ENCODE results near the gene ASF1A.
A peak's percentile ranks its signal among the peaks of the same experiment; 100 is the strongest.
"Not testable (repeated sequence)": the region's sequence is repeated elsewhere in the genome, so short reads cannot be mapped to it uniquely, and the experiment has no call there.

ASF1A gene

GRCh38 chr6:118893807-118894424, at the start of gene ASF1A:
ASF1A (plus strand) TSS chr6:118894152; CDS start chr6:118894414, 262 bp downstream.
- Mint-ChIP-seq H3K4me1 (peaks cover 55% of the 10 kb centered on the region), H3K27ac (peak within 1 kb of the TSS; percentile 100), H3K4me3 (peak within 1 kb of the TSS; percentile 92), H3K9me3 (no peaks in the 10 kb centered on the region), H3K27me3 (no peaks in the 10 kb centered on the region), H3K36me3 (peaks cover 22% of the 10 kb centered on the region)
- peak; percentile 98 for DNase-seq
- CTCF ChIA-PET: interaction anchor here (1.4 to 4.9 kb wide), 2 partner anchors 49 to 92 kb away, joined by 3 to 28 read pairs; no protein-coding TSS in a partner anchor

- CTCF ChIA-PET: interaction anchor here (0.7 to 1.8 kb wide), 3 partner anchors 44 to 51 kb away, joined by 3 to 8 read pairs (median 3); no protein-coding TSS in a partner anchor
- no peaks in the 10 kb centered on the region for H3K27me3 Mint-ChIP-seq
- no peak overlapping the region for H3K4me3 Mint-ChIP-seq
- DNase-seq: no peak
- peaks cover 20% of the 10 kb centered on the region for H3K36me3 Mint-ChIP-seq
- H3K4me1 Mint-ChIP-seq: peaks cover 17% of the 10 kb centered on the region
- H3K27ac Mint-ChIP-seq: no peak overlapping the region
- no peaks in the 10 kb centered on the region for H3K9me3 Mint-ChIP-seq
These were observed 49.0 kb upstream of the ASF1A start for GRCh38 chr6:118844915-118845314.

- Mint-ChIP-seq H3K4me1 (no peaks in the 10 kb centered on the region), H3K27ac (no peak overlapping the region), H3K27me3 (no peaks in the 10 kb centered on the region), H3K36me3 (peaks cover 6% of the 10 kb centered on the region), H3K9me3 (no peaks in the 10 kb centered on the region), H3K4me3 (no peak overlapping the region)
- CTCF ChIA-PET: no interaction called here
- DNase-seq: no peak
These were observed 40.5 kb upstream of the ASF1A start for GRCh38 chr6:118853408-118853807.

DNA sequence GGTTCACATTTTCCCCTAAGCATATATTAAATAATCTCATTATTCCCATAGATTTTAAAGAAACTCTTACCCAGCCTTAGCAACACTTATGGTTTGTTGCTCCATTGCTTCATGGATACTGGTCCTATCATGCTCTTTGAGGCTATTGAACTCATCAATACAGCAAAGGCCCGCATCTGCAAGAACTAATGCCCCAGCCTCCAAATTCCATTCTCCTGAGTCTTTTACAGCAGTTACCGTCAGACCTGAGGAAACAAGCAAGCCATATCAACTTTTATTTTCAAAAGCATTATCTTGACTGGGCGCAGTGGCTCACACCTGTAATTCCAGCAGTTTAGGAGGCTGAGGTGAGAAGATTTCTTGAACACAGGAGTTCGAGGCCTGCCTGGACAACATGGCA, 37.7 kb upstream of the ASF1A start:
- CTCF ChIA-PET: interaction anchor here (0.6 kb wide), 1 partner anchor 147 kb away, joined by 3 read pairs; no protein-coding TSS in a partner anchor
- no peak overlapping the region for H3K4me3 Mint-ChIP-seq
- H3K36me3 Mint-ChIP-seq: peaks cover 13% of the 10 kb centered on the region
- no peak overlapping the region for H3K27ac Mint-ChIP-seq
- peaks cover 4% of the 10 kb centered on the region for H3K4me1 Mint-ChIP-seq
- no peak for DNase-seq
- peaks cover 7% of the 10 kb centered on the region for H3K9me3 Mint-ChIP-seq
- H3K27me3 Mint-ChIP-seq: no peaks in the 10 kb centered on the region

GRCh38 chr6:118859517-118860064, 34.4 kb upstream of the ASF1A start:
- no peak for DNase-seq
- CTCF ChIA-PET: interaction anchor here (0.6 kb wide), 1 partner anchor 253 kb away, joined by 3 read pairs; no protein-coding TSS in a partner anchor
- H3K27ac Mint-ChIP-seq: no peak overlapping the region
- peaks cover 19% of the 10 kb centered on the region for H3K4me1 Mint-ChIP-seq
- peaks cover 11% of the 10 kb centered on the region for H3K9me3 Mint-ChIP-seq
- H3K4me3 Mint-ChIP-seq: no peak overlapping the region
- no peaks in the 10 kb centered on the region for H3K27me3 Mint-ChIP-seq
- peaks cover 14% of the 10 kb centered on the region for H3K36me3 Mint-ChIP-seq

- no peak for DNase-seq
- H3K27me3 Mint-ChIP-seq: no peaks in the 10 kb centered on the region
- H3K9me3 Mint-ChIP-seq: peaks cover 11% of the 10 kb centered on the region
- H3K4me3 Mint-ChIP-seq: no peak overlapping the region
- peaks cover 14% of the 10 kb centered on the region for H3K36me3 Mint-ChIP-seq
- H3K27ac Mint-ChIP-seq: no peak overlapping the region
- H3K4me1 Mint-ChIP-seq: peaks cover 24% of the 10 kb centered on the region
- CTCF ChIA-PET: interaction anchor here (1.3 kb wide), 1 partner anchor 10 kb away, joined by 3 read pairs; no protein-coding TSS in a partner anchor
These were observed 33.6 kb upstream of the ASF1A start for GRCh38 chr6:118860363-118860762.

DNA sequence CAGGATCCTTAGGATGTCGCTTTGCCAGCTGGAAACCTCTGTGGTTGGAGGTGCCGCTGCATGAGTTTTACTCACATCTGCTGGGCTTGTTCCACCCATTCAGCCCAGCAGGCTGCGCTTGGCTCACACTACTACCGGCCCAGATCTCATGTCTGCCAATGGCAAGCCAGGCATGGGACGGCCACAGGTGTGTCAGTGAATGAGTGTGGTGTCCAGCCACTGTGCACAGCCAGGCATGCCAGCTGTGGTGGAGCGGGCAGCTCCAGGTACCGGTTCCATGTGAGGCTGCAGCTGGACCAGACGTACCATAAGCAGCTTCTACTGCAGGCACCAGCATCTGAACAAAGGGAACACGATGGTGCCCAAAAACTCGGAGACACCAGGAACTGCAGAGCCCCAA, 33.1 kb upstream of the ASF1A start:
- no peak overlapping the region for H3K4me3 Mint-ChIP-seq
- H3K9me3 Mint-ChIP-seq: peaks cover 13% of the 10 kb centered on the region
- H3K27me3 Mint-ChIP-seq: no peaks in the 10 kb centered on the region

DNA sequence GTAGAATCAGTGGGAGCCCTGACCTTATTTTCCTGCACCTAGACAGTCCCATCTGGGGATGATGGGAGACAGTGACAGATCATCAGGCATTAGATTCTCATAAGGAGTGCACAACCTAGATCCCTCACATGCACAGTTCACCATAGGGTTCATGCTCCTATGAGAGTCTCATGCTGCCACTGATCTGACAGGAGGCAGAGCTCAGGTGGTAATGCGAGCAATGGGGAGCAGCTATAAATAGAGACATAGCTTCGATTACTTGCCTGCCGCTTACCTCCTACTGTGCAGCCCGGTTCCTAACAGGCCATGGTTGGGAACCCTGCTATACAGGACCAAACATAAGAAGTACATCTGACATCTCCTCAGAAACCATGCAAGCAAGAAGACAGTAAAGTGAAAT, 31.5 kb upstream of the ASF1A start:
- Mint-ChIP-seq H3K27ac (no peak overlapping the region), H3K27me3 (no peaks in the 10 kb centered on the region), H3K4me1 (peaks cover 24% of the 10 kb centered on the region), H3K4me3 (no peak overlapping the region), H3K36me3 (peaks cover 27% of the 10 kb centered on the region), H3K9me3 (peaks cover 21% of the 10 kb centered on the region)
- CTCF ChIA-PET: no interaction called here
- DNase-seq: no peak

More for the DNA sequence above, 33.1 kb upstream of the ASF1A start:
- CTCF ChIA-PET: interaction anchor here (1.3 kb wide), 1 partner anchor 11 kb away, joined by 3 read pairs; no protein-coding TSS in a partner anchor
- no peak overlapping the region for H3K27ac Mint-ChIP-seq
- peaks cover 24% of the 10 kb centered on the region for H3K4me1 Mint-ChIP-seq
- no peak for DNase-seq
- peaks cover 16% of the 10 kb centered on the region for H3K36me3 Mint-ChIP-seq

DNA sequence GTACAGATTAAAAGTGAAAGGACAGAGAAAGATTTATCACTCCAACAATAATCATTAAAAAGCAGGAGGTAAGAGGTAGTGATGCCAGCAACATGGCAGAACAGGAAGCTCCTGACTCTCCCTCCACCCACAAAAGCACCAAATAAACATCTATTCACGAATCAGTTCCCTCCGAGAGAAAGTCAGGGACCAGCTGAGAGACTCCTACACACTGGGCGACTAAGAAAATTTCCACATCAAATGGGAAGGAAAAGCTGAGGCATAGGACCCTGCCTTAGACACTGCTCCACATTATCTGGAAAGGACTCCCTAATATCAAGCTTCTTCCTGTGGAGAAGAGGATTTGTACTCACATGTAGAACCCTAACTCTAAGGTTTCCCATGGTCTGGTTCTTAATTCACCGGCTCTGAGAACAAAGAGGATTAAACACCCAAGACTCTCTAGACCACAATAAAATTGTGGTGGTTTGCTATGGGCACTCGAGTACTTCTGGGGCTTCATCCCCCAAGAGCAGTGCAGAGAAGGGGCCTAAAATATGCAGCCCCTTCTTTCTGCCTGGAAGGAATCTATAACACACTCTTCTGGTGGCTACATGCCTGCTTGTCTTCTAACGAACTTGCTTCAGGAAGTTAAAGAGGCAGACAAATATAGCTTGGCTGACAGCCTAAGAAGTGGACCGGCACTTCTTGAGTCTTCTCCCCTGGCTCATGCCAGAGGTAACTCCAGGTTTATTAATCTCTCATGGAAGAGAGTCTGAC, 29.4 kb upstream of the ASF1A start:
- peaks cover 28% of the 10 kb centered on the region for H3K4me1 Mint-ChIP-seq
- H3K4me3 Mint-ChIP-seq: no peak overlapping the region
- peak overlapping the region; percentile 62 for H3K27ac Mint-ChIP-seq
- CTCF ChIA-PET: interaction anchor here (0.9 to 1.1 kb wide), 2 partner anchors 13 to 32 kb away, joined by 3 to 4 read pairs; no protein-coding TSS in a partner anchor
- H3K9me3 Mint-ChIP-seq: peaks cover 25% of the 10 kb centered on the region
- H3K27me3 Mint-ChIP-seq: no peaks in the 10 kb centered on the region
- H3K36me3 Mint-ChIP-seq: peaks cover 31% of the 10 kb centered on the region
- DNase-seq: no peak

DNA sequence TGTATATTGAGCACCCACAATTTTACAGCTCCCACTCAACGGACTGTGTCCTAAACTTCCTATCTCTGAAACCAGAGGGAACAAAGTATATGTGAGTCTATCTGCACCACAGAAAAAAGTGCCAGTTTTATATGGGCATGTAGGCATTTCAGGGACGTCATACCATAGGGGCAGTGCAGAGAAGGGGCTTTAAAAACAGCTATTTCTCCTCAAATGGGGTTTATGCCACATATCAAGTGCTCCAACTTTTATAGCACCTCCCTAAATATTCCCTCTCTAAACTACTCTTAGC, 28.9 kb upstream of the ASF1A start:
- peaks cover 29% of the 10 kb centered on the region for H3K36me3 Mint-ChIP-seq
- CTCF ChIA-PET: interaction anchor here (0.6 to 1.1 kb wide), 2 partner anchors 31 to 200 kb away, joined by 3 to 4 read pairs; no protein-coding TSS in a partner anchor
- no peaks in the 10 kb centered on the region for H3K27me3 Mint-ChIP-seq
- H3K4me1 Mint-ChIP-seq: peaks cover 28% of the 10 kb centered on the region
- no peak overlapping the region for H3K4me3 Mint-ChIP-seq
- no peak for DNase-seq
- H3K9me3 Mint-ChIP-seq: peaks cover 23% of the 10 kb centered on the region
- H3K27ac Mint-ChIP-seq: no peak overlapping the region

DNA sequence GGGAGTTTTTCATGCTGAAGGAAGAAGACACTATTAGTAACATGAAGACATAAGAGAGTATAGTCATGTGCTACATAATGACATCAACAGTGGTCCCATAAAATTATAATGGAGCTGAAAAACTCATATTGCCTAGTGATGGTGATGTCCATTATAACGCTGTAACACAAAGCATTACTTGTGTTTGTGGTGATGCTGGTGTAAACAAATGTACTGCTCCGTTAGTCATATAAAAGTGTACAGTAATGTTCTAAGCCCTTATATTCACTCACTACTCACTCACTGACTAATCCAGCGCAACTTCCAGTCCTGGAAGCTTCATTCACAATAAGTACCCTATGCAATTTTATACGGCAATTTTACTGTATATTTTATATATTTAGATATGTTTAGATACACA, 26.8 kb upstream of the ASF1A start:
- no peak overlapping the region for H3K27ac Mint-ChIP-seq
- no peak for DNase-seq
- H3K27me3 Mint-ChIP-seq: no peaks in the 10 kb centered on the region
- H3K4me1 Mint-ChIP-seq: peaks cover 21% of the 10 kb centered on the region
- peaks cover 17% of the 10 kb centered on the region for H3K9me3 Mint-ChIP-seq
- no peak overlapping the region for H3K4me3 Mint-ChIP-seq
- peaks cover 29% of the 10 kb centered on the region for H3K36me3 Mint-ChIP-seq
- CTCF ChIA-PET: no interaction called here

DNA sequence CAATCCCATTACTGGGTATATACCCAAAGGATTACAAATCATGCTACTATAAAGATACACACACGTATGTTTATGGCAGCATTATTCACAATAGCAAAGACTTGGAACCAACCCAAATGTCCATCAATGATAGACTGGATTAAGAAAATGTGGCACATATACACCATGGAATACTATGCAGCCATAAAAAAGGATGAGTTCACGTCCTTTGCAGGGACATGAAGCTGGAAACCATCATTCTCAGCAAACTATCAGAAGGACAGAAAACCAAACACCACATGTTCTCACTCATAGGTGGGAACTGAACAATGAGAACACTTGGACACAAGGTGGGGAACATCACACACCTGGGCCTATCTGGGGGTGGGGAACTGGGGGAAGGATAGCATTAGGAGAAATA, 25.1 kb upstream of the ASF1A start:
- H3K36me3 Mint-ChIP-seq: peaks cover 27% of the 10 kb centered on the region

GRCh38 chr6:118869350-118869749, 24.6 kb upstream of the ASF1A start:
- no peak overlapping the region for H3K27ac Mint-ChIP-seq
- peaks cover 28% of the 10 kb centered on the region for H3K36me3 Mint-ChIP-seq
- no peak overlapping the region for H3K4me3 Mint-ChIP-seq
- peaks cover 14% of the 10 kb centered on the region for H3K9me3 Mint-ChIP-seq
- no peak for DNase-seq
- CTCF ChIA-PET: interaction anchor here (0.6 kb wide), 1 partner anchor 186 kb away, joined by 3 read pairs; no protein-coding TSS in a partner anchor
- peaks cover 17% of the 10 kb centered on the region for H3K4me1 Mint-ChIP-seq
- no peaks in the 10 kb centered on the region for H3K27me3 Mint-ChIP-seq

More for the DNA sequence above, 25.1 kb upstream of the ASF1A start:
- Mint-ChIP-seq H3K9me3 (peaks cover 14% of the 10 kb centered on the region), H3K4me1 (peaks cover 20% of the 10 kb centered on the region)
- H3K27me3 Mint-ChIP-seq, H3K4me3 Mint-ChIP-seq, CTCF ChIA-PET, DNase-seq, H3K27ac Mint-ChIP-seq: not testable (repeated sequence)

GRCh38 chr6:118869894-118870589, 23.9 kb upstream of the ASF1A start:
- no peak overlapping the region for H3K27ac Mint-ChIP-seq
- H3K4me1 Mint-ChIP-seq: peaks cover 11% of the 10 kb centered on the region
- DNase-seq: no peak
- no peaks in the 10 kb centered on the region for H3K27me3 Mint-ChIP-seq
- CTCF ChIA-PET: interaction anchor here (0.6 kb wide), 1 partner anchor 187 kb away, joined by 3 read pairs; no protein-coding TSS in a partner anchor
- peaks cover 14% of the 10 kb centered on the region for H3K9me3 Mint-ChIP-seq
- no peak overlapping the region for H3K4me3 Mint-ChIP-seq
- H3K36me3 Mint-ChIP-seq: peaks cover 31% of the 10 kb centered on the region
